Measurements from ENCODE around the gene SPART.

GRCh38 chr13:36310417-36311108 is 35.6 kb downstream of the SPART start:
- TF ChIP-seq POLR2AphosphoS5 (IDR thresholded peaks at IDR 0.05; ENCODE audit: low read depth, low read length) (no peak), POLR2A (IDR thresholded peaks at IDR 0.05; ENCODE audit: low read depth, low read length) (no peak), TAF1 (IDR thresholded peaks at IDR 0.05; ENCODE audit: borderline replicate concordance, low read depth, low read length) (no peak)

Measured in GM12892 (cell line).